ENCODE data around the gene ASCC2.
A peak's percentile ranks its signal among the peaks of the same experiment; 100 is the strongest.

ASCC2 gene

DNA sequence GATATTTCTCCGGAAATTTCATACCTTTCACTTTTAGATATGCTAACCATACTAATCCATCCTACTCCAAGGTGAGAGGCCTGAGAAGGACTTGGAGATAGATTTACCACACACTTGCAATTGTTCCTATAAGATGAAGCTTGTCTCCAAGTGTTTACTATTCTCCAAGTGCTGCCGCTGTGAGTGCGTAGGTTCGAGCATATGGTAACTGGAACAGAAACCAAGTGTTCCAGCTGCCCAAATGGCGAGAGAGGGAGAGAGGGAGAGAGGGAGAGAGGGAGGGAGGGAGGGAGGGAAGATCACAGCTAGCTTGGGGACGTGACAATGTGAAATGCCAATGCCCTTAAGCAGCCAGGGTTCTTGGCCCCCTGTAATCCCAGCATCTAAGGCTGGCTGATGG, 21.5 kb downstream of the ASCC2 start:
- DNase-seq, result peak; percentile 83

DNA sequence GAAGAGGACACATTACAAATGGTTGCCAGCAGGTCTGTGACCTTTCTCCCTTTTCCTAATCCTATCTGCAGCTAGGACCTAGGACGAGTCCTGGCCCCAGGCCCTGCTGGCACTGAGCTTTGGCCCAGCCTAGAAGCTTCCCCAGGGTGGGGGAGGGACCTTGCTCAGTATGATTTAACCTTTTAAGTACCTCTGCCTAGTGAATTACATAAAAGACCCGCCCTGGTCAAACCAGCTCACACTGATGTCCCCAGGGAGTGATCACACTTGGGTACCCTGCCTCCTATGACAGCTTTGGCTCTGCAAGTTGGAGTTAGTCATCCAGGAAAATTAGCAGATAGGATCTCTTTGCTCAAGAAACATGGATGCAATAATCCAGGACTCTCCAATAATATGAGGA, 21.9 kb downstream of the ASCC2 start:
- DNase-seq, result peak; percentile 79

DNA sequence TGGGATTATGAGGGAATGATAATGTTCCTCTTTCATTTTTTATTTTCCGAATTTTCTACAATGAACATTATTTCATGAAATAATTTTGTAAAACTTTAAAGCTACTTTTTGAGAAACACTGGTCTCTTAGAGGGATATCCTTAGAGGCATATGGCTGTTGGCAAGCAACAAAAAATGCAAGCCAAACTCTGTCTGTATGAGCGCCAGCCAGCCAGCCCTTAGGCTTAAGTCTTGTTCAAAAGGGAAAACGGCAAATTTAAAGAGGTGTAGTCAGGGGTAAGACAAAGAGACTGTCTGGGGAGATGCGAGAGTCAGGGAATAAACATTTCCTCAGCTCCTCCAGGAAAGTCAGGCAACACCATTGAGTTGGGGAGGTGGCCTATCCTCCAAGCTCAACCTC, 22.5 kb downstream of the ASCC2 start:
- no peak for DNase-seq

DNA sequence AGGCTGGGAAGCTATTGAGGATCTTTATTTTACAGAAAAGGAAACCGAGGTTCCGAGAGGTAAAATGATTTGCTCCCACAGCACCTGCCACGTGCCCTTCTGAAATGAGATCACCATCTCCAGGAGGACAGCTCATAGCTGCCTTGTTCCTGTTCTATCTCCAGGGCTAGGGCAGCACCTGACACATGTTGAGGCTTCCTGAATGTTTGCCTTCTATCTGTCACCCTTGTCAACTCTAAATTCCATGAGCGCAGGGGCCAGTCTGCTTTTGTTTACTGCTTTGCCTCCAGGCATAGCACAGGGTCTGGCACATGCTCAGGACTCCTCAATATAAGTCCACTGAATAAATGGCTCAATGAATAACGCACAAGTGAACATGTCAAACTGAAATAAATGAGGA, 24.1 kb downstream of the ASCC2 start:
- DNase-seq, result no peak

DNA sequence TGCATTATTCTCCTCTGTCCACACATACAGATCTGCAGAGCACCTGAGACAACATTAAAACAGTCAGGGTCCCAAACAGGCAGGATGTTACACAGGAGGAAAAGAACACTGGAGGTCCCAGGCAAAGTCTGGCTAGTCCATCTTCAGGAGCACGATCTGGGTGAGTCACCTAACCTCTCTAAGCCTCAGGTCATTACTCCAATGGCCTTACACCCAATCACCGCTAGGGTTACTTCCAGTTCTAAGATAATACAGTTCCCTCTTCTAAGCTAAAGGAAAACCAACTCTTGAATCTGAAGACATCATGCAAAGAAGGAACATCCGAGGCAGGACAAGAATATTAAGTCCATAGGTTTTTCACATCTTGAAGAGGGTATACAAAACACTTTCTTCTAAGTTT, 24.5 kb downstream of the ASCC2 start:
- DNase-seq, result no peak

DNA sequence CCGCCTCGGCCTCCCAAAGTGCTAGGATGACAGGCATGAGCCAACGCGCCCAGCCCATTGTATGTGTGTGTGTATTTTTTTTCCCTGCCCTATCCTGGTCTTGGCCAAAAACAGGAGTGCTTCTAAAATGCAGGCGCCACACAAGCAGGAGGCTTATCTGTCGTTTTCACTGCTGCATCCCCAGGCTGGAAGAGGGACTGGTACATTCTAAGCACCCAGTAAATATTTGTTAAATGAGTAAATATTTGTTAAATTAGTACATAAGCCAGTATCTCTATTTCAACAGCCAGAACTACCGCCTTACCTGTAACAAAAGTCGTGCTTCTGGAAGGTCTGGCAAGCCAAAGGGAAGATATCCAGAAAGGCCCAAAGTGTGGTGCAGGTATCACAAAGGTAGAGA, 24.9 kb downstream of the ASCC2 start:
- DNase-seq, result no peak

DNA sequence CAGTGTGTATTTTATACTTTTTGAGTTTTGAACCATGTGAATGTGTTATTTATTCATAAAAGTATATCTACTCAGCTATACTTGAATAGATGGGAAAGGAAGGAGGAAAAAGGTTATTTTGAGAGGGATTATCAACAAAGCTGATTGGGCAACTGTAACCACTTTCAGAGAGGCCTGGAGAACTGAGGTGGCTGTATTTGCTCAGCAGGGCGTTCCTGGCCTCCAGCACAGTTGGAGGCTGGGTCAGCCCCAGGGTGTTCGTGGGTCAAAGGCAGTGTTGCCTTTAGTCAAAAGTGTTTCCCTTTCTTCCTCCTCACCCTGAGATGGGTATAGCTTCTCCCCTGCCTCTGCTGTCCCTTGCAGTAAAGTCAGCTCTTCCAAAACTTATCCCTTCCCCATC, 26.7 kb downstream of the ASCC2 start:
- no peak for DNase-seq

DNA sequence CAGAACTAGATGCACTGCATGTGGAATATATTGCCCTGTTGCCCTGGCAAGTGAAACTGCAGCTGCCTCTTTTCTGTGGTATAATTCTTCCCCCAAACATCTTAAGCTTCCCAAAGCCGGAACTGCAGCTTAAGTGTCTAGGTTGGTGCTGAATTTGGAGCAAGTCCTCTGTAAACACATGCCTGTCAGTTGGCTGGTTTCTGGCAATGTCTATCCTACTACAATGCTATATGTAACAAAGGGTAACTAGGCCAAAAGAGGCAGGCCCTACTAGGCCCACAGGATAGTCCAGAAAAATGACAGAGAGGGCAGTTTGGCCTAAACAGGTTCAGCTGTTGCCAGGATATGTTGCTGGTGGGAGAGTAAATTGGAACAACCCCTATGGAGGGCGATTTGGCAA, 27.9 kb downstream of the ASCC2 start:
- no peak for DNase-seq

DNA sequence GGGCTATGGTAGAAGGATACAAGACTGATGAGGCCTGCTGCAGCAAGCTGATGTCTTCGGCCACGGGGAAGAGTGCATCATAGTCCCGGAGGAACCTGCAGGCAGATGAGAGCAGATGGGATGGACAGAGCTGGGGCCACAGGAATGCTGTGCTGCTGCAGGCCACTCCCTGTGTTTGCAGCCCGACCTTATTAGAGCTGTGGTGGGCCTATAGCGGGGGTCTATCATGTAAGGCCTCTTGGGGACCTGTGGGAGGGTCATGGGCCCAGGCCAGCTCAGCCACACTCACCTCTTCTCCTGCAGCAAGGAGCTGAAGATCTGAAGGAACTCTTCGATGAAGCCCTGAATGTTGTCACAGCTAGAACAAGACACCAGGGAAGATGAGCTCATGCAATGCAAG, 31.9 kb downstream of the ASCC2 start:
- no peak for DNase-seq

DNA sequence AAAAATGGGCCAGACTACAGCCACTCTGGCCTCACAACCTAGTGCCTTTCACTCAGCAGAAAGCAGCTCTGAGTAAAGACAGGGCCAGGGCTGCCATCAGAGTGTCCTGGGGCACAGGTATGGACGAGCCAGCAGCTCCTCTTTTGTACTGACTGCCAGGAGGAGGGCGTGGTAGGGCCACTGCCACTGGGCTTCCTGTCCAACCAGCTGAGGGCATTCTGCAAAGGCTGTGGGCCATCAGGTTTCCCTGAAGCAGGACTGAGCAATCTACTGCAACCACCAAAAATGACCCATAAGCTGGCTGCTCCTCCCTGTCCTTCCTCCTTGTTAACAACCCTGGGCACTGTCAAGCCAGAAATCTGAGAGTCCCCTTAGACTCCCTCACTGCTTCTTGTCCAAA, 33.1 kb downstream of the ASCC2 start:
- DNase-seq, result no peak

DNA sequence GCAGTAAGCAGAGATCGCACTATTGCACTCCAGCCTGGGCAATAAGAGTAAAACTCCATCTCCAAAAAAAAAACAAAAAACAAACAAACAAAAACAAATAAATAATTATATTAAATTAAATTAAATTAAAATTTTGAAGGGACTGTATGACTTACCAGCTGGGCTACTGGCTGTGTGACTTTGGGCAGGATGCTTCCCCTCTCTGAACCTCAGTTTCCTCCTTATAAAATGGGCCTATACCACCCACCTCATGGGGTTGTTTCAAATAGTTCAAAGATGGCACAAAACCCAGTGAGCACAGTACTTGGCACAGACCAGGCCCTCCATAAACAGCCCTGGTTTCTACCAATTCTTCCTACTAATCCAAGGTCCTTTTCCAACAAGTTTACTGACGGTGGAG, 34.9 kb downstream of the ASCC2 start:
- no peak for DNase-seq

DNA sequence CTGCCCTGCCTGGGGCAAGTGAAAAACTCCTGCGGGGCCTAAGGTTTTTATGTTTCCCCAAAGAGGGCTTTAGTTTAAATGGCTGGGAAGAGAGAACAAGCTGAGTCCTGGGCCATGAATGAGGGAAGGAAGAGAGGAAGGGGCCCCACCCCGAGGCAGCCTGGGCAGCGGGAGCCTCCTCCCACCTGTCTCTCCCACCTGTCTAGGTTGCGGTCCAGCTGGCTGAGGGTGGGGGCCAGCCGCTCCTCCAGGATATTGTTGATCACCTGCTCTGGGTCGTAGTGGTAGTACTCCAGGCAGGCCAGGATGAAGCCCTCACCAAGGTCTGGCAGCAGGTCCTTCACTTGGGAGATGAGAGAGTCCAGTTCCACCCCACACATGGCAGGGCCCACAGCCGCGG, 36.3 kb downstream of the ASCC2 start:
- peak; percentile 42 for DNase-seq

DNA sequence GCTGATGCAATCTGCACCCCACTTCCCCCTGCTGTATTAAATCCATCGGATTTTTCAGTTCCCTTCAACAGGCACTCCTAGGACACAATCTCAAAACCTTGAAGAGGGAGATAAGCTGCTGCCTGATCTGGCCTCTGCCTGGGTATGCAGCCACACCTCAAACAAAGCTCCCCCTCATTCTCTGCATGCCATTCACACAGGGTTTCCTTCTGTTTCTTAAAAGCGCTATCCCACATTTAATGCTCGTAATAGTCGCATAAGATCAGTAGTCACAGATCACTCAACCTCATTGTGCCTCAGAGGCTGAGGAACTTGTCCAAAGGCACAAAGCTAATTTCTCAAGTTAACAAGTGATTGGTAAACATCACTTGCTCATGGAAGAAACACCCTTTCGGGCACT, 36.9 kb downstream of the ASCC2 start:
- DNase-seq, result no peak

DNA sequence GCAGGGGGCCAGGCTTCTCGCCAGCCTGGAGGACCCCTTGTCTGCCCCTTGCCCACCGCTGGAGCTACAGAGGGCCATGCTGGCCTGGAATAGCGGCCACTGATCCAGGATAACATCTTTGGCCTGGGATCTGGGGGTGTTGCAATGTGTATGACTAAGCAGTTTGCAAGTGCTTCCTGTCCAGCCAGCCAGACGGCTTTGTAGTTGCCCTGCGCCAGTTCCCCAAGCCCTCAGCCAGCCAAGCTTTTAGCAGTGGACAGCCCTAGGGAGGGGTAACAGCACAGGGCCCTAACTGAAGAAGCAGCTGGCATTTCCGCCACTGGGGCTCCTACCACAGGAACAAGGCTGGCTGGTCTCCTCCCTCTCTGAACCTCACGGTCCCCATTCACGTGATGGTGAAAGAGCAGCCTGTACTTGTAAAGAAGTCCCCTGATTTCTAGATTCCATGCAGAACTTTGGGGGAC, 38.8 kb downstream of the ASCC2 start:
- DNase-seq, result no peak

DNA sequence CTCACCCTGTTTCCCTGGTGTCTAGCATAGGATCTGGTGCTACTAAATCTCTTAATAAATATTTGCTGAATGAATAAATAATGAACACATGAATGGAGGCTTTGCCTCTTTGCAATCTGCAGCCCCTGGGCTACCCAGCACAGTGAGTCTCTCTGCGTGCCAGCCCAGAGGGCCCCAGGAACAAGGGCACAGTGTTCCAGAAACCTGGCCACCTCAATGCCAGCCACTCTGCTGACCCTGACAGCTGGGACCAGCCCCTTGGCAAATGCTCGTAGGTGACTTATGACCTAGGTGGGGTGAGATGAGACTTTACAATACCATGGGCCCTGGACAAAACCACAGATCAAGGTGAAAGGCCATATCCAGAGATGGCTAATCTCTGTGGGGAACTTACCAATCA, 39.3 kb downstream of the ASCC2 start:
- no peak for DNase-seq

DNA sequence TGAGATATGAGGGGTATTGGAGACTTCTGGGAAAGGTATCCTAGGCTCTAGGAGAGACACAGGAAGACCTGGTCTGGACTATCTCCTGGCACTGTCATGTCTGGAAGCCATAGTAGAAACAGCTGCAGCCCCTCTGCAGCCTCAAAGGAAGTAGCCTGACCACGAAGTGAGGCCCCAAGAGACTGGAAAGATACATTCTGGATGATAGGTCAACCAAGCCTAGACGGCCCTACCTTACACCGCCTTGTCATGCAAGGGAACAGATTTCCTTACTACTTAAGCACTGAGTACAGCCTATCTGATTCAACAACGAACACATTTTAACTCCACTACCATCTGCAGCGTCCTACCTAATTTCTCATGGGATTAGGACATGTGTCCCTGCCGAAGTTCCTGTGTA, 39.8 kb downstream of the ASCC2 start:
- no peak for DNase-seq

DNA sequence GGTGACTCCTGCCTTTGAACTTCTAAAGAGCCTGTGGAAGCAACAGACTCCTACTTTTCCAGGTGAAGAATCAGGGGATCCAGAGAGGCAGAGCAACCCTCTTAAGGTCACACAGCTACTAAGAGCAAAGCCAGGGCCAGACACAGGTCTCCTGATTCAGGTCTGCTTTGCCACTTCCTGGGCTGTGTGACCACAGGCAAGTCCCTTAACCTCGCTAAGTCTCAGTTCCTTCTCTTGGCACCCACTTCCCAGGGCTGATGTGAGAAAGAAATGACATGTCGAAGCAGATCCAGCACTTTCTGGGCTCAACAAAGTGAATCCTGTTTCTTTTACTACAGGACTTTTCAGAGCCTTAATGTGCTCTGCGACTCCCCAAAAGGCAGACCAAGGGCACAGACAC, 40.7 kb downstream of the ASCC2 start:
- no peak for DNase-seq

DNA sequence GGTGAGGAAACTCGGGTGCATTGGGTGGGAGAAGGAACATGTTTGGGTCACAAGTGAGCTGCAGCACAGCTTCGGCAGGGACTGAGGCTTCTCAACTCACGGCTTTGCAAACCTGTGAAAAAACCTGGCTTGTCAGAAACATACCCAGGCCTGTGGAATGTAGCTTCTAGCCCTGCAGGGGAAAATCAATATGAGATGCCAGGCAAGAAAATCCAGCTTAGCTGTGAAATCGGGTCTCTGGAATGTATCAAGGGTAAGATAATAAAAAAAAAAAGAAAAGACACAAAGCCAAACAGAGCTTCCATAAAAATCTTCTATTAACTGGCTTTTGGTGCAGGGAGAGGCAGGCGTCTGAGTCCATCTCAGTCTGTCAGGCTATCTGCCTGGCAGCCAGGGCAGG, 42.4 kb downstream of the ASCC2 start:
- DNase-seq, result no peak

DNA sequence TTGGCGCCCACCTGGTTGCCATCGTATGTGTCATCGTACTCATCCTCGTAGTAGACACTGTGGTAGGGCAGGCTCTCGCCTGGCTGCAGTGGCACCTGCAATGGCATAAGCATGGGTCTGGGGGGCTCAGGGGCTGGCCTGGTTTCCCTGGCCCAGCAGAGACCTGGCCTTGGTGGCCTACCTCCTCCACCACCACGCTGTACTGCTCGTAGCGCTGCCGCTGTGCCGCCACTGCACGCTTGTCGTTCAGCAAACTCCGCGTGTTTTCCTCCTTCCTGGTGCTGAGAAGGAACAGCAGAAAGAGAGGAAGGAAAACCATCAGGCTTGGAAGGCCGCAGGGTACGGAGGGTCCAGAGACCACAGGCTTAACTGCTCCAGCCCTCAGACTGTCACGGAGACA, 44.7 kb downstream of the ASCC2 start:
- no peak for DNase-seq

DNA sequence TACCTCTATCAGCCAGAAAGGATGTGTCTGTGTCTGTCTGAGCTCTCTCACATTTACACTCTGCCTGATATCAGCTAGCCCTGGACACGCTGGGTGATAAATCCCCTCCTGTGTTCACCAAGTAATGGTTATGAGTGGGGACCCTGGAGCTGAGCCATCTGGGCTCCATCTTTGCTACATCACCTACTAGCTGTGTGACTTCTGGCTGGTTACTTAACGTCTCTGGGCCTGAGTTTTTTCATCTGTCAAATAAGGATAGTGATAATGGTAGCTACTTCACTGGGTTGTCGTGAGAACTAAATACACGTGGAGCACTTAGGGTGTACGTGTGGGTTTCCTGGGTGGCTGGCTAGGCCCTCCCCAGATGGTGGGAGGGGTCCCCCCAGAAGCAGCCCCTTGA, 48.0 kb downstream of the ASCC2 start:
- DNase-seq, result no peak

DNA sequence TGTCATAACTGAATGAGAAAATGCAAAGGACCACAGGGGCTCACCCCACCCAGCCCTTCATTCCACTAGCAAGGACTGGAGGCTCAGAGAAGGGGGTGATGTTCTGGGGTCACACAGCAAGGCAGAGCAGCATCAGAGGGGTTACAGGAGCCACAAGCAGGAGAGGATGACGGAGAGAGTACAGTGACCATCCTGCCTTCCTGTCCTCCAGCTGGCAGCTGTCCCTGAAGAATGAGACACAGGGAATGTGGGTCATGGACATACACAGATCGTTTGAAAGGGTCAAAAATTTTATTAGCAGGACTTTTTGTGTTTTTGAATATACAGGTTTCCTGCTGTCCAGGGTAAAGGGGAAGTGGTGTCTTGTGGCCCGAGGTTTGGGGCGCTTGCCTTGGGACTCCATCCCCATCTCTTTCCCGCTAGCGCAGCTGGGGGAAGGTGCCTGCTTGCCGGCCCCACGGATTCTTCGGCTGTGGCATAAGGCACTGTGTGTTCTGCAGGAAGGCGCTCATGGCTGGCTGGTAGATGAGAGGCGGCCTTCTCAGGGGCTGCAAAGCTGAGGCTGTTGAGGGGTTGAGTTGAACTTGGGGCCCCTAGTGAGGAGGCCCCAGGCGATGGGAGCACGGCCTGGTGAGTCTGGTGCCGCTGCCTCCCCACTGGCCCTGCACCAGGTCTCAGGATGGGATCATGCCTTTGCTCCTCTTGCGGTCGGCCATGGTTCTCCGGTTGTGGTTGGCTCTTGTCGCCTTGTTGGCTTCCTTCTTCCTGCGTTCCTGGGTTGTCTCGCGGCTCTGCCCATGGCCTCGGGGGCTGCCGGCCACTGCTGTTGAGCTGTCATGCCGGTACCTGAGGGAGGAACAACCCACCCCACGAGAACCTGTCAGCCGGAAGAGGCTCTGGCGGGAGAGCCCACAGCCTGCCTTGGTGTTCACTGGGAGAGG, 49.5 kb downstream of the ASCC2 start:
- no peak for DNase-seq

DNA sequence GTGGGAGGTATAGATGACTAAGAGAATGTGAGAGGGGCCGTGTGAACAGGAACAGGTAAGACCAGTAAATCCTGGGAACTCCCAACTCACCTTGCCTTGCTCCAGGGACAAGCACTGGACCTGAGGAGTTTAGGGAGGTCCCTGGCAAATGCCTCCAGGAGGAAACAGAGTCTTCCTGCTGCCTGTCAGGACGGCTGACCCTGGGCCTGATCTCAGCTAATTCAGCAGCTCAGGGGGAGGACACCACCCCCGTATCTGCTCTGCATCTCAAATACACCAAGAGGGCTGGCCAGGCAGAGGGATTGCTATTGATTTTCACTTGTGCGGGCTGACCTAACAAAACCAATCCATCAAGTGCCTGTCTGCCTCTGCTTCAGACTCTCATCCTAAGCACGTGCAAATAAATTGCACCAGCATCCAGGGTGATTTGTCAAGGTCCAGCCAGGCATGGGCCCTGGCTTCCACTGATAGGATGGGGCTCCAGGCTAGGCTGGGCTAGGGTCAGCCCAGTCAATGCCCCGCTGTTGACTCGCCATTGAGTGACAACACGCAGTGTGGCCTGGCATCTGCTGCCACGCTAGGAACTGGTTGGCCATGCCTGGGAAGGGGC, 50.6 kb downstream of the ASCC2 start:
- no peak for DNase-seq

DNA sequence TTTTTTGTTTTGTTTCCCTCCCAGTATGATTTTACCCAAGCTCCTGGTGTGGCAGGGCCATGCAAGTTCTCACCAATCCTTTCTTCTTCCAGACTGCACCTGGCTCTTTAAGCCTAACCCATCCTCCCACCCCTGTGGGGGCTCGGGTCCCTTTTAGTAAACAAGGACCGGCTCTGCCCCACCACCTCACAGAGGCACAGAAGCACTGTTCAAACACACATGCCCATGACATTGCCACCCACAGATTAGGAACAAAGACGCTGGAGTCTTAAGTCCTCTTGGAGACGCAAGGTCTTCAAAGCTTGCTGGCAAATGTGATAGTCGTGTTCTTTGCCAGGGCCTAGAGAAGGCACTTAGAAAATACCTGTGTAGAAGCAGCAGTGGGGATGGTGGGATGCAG, 52.0 kb downstream of the ASCC2 start:
- no peak for DNase-seq

All from NCI-H2171 treated with DMSO at 0.1 percent for 48 hours (cell line).